ENCODE measurements around the gene ZMYND15.

DNA sequence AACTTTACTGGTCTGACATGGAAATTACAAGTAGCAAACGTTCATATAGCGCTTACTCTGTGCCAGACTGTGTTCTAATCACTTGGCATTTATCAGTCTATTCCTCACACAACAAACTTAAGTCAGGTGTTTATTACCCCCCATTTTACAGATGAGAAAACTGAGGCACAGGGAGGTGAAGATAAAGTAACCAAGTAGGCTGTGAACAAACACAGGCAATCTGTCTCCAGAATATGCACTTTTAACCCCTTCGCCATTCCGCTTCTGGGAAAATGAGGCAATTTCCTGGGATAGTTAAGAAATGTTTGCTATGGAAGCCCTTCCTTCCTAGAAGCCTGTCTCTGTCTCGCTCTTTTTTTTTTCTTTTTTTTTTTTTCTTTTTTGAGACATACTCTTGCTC, 12.3 kb downstream of the ZMYND15 start:
- TF ChIP-seq, protein P1, sequence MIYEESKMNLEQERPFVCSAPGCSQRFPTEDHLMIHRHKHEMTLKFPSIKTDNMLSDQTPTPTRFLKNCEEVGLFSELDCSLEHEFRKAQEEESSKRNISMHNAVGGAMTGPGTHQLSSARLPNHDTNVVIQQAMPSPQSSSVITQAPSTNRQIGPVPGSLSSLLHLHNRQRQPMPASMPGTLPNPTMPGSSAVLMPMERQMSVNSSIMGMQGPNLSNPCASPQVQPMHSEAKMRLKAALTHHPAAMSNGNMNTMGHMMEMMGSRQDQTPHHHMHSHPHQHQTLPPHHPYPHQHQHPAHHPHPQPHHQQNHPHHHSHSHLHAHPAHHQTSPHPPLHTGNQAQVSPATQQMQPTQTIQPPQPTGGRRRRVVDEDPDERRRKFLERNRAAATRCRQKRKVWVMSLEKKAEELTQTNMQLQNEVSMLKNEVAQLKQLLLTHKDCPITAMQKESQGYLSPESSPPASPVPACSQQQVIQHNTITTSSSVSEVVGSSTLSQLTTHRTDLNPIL (CRISPR knock-in tag; IDR thresholded peaks at IDR 0.05; ENCODE audit: low read depth), result no peak
- TF ChIP-seq PPARA (CRISPR knock-in tag; IDR thresholded peaks at IDR 0.05; ENCODE audit: borderline replicate concordance) (no peak), ZFP3 (CRISPR knock-in tag; IDR thresholded peaks at IDR 0.05) (no peak), RARB (CRISPR knock-in tag; IDR thresholded peaks at IDR 0.05) (no peak), TOX (CRISPR knock-in tag; IDR thresholded peaks at IDR 0.05; ENCODE audit: borderline replicate concordance) (no peak)
- TF ChIP-seq, protein P2, sequence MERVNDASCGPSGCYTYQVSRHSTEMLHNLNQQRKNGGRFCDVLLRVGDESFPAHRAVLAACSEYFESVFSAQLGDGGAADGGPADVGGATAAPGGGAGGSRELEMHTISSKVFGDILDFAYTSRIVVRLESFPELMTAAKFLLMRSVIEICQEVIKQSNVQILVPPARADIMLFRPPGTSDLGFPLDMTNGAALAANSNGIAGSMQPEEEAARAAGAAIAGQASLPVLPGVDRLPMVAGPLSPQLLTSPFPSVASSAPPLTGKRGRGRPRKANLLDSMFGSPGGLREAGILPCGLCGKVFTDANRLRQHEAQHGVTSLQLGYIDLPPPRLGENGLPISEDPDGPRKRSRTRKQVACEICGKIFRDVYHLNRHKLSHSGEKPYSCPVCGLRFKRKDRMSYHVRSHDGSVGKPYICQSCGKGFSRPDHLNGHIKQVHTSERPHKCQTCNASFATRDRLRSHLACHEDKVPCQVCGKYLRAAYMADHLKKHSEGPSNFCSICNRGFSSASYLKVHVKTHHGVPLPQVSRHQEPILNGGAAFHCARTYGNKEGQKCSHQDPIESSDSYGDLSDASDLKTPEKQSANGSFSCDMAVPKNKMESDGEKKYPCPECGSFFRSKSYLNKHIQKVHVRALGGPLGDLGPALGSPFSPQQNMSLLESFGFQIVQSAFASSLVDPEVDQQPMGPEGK (CRISPR knock-in tag; IDR thresholded peaks at IDR 0.05; ENCODE audit: borderline replicate concordance), result no peak
- TF ChIP-seq, protein P3, sequence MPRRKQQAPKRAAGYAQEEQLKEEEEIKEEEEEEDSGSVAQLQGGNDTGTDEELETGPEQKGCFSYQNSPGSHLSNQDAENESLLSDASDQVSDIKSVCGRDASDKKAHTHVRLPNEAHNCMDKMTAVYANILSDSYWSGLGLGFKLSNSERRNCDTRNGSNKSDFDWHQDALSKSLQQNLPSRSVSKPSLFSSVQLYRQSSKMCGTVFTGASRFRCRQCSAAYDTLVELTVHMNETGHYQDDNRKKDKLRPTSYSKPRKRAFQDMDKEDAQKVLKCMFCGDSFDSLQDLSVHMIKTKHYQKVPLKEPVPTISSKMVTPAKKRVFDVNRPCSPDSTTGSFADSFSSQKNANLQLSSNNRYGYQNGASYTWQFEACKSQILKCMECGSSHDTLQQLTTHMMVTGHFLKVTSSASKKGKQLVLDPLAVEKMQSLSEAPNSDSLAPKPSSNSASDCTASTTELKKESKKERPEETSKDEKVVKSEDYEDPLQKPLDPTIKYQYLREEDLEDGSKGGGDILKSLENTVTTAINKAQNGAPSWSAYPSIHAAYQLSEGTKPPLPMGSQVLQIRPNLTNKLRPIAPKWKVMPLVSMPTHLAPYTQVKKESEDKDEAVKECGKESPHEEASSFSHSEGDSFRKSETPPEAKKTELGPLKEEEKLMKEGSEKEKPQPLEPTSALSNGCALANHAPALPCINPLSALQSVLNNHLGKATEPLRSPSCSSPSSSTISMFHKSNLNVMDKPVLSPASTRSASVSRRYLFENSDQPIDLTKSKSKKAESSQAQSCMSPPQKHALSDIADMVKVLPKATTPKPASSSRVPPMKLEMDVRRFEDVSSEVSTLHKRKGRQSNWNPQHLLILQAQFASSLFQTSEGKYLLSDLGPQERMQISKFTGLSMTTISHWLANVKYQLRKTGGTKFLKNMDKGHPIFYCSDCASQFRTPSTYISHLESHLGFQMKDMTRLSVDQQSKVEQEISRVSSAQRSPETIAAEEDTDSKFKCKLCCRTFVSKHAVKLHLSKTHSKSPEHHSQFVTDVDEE (CRISPR knock-in tag; IDR thresholded peaks at IDR 0.05), result no peak

Data from SK-N-SH treated with all-trans-retinoic acid at 6 μM for 48 hours (cell line).